Measurements from ENCODE around the gene DUSP8. TPM values are rescaled to one million over a fixed set of nuclear protein-coding genes. Genes with fewer than 3 reads are reported as not detected.

The DUSP8 gene
- polyA plus RNA-seq, 2 of the 4 experiments (the other 2 are of a cell fraction) = 0.72 to 2.6 TPM

GRCh38 chr11:1534682-1535081 lies 37.4 kb downstream of the DUSP8 start:
- WGBS (ENCODE audit: missing lambda C conversion rate) = 77% methylated on average over 14 of the region's 14 CpGs
- no peak for ATAC-seq
- FAIRE-seq = no peak

GRCh38 chr11:1534171-1534570 lies 37.9 kb downstream of the DUSP8 start:
- TF ChIP-seq ATOH8 (CRISPR knock-in tag; IDR thresholded peaks at IDR 0.05; ENCODE audit: low read depth) = no peak
- no peak for TF ChIP-seq RARB (CRISPR knock-in tag; IDR thresholded peaks at IDR 0.05)
- no peak for TF ChIP-seq EP300 (IDR thresholded peaks at IDR 0.05)
- no peak for TF ChIP-seq USF2 (IDR thresholded peaks at IDR 0.05)
- no peak for TF ChIP-seq HES2 (IDR thresholded peaks at IDR 0.05)
- TF ChIP-seq JUN (IDR thresholded peaks at IDR 0.05) = no peak
- Histone ChIP-seq H3K4me2 (no peak overlapping the region), H3K4me3 (no peak overlapping the region), H3K4me1 (no peaks in the 10 kb centered on the region), H3K9me3 (no peaks in the 10 kb centered on the region), H3K27ac (no peak overlapping the region)
- ChIA-PET POLR2A (no interaction called here), CTCF (interaction anchor here (1.8 to 4.7 kb wide), 2 partner anchors 12 to 18 kb away, joined by 5 to 34 read pairs; no protein-coding TSS in a partner anchor)
- FAIRE-seq (no peak), ATAC-seq (no peak), DNase-seq (ENCODE audit: low read depth in 1 of 2, low spot score in 1 of 2) (no peak)
- 96% methylated on average over 7 of the region's 7 CpGs for WGBS (ENCODE audit: missing lambda C conversion rate)

More at GRCh38 chr11:1534682-1535081, 37.4 kb downstream of the DUSP8 start:
- H3K4me3 ChIP-seq = no peak overlapping the region
- ChIA-PET POLR2A (no interaction called here), CTCF (interaction anchor here (0.7 to 4.7 kb wide), 3 partner anchors 12 to 40 kb away, joined by 3 to 34 read pairs (median 5); no protein-coding TSS in a partner anchor)
- no peak overlapping the region for H3K27ac ChIP-seq
- H3K4me2 ChIP-seq = no peak overlapping the region
- no peaks in the 10 kb centered on the region for H3K9me3 ChIP-seq
- TF ChIP-seq SREBF2 (IDR thresholded peaks at IDR 0.05) (no peak), KDM5A (IDR thresholded peaks at IDR 0.05) (no peak), JUNB (IDR thresholded peaks at IDR 0.05) (no peak), PBX3 (IDR thresholded peaks at IDR 0.05) (no peak), RFX5 (IDR thresholded peaks at IDR 0.05) (no peak), FOSB (CRISPR knock-in tag; IDR thresholded peaks at IDR 0.05) (no peak), TP53 (CRISPR knock-in tag; IDR thresholded peaks at IDR 0.05) (no peak), ESRRA (IDR thresholded peaks at IDR 0.05; ENCODE audit: borderline replicate concordance, low read length) (no peak), REST (IDR thresholded peaks at IDR 0.05) (no peak), HES2 (IDR thresholded peaks at IDR 0.05) (no peak), RCOR1 (IDR thresholded peaks at IDR 0.05; ENCODE audit: low read depth, low read length) (no peak), ZNF302 (CRISPR knock-in tag; IDR thresholded peaks at IDR 0.05) (no peak), HOXA7 (CRISPR knock-in tag; IDR thresholded peaks at IDR 0.05) (no peak), MAFK (IDR thresholded peaks at IDR 0.05; ENCODE audit: partially characterized antibody) (no peak), JUN (IDR thresholded peaks at IDR 0.05) (no peak), HOXB5 (CRISPR knock-in tag; IDR thresholded peaks at IDR 0.05) (no peak), POLR2AphosphoS2 (conservative IDR thresholded peaks at IDR 0.05; ENCODE audit: low read length) (no peak), RARB (CRISPR knock-in tag; IDR thresholded peaks at IDR 0.05) (no peak), POLR2A (IDR thresholded peaks at IDR 0.05; ENCODE audit: low read length) (no peak), SMC3 (IDR thresholded peaks at IDR 0.05) (no peak)
- no peaks in the 10 kb centered on the region for H3K4me1 ChIP-seq
- DNase-seq (ENCODE audit: low read depth in 1 of 2, low spot score in 1 of 2) = no peak

All from A549 (cell line).